ENCODE data around the gene ANKS3. TPM values are rescaled to one million over a fixed set of nuclear protein-coding genes. Genes with fewer than 3 reads are reported as not detected.

Gene ANKS3
- total RNA-seq, 4 donors from 2014 or later: 22.9 to 35.3 (median 25.1) TPM

GRCh38 chr16:4689091-4689671, 44.9 kb downstream of the ANKS3 start:
- intact Hi-C loops (cut with DNase I): no loop called here
- Histone ChIP-seq H3K27me3 (no peaks in the 10 kb centered on the region), H3K4me3 (replicated peaks in 1 of 3) (no peak overlapping the region), H3K9me3 (no peaks in the 10 kb centered on the region), H3K36me3 (peaks cover 18 to 19% of the 10 kb centered on the region in 2 donors), H3K27ac (no peak overlapping the region), H3K4me1 (peaks cover 9% of the 10 kb centered on the region in 2 donors)
- 90 to 92% methylated on average over 11 to 19 of the region's 21 CpGs for WGBS, 2 donors
- DNase-seq: no peak
- TF ChIP-seq CTCF (IDR thresholded peaks at IDR 0.05) (no peak), POLR2A (IDR thresholded peaks at IDR 0.05) (no peak)

GRCh38 chr16:4688674-4689045, 45.4 kb downstream of the ANKS3 start:
- no peak for TF ChIP-seq CTCF (IDR thresholded peaks at IDR 0.05)
- no peak for TF ChIP-seq POLR2A (IDR thresholded peaks at IDR 0.05)
- Histone ChIP-seq H3K27me3 (no peaks in the 10 kb centered on the region), H3K9me3 (no peaks in the 10 kb centered on the region), H3K36me3 (peaks cover 24% of the 10 kb centered on the region in 2 donors), H3K27ac (no peak overlapping the region), H3K4me1 (peaks cover 9% of the 10 kb centered on the region in 2 donors), H3K4me3 (replicated peaks in 1 of 3) (no peak overlapping the region)
- intact Hi-C loops (cut with DNase I): no loop called here
- 95 to 96% methylated on average over 7 to 8 of the region's 22 CpGs for WGBS, 2 donors
- no peak for DNase-seq

DNA sequence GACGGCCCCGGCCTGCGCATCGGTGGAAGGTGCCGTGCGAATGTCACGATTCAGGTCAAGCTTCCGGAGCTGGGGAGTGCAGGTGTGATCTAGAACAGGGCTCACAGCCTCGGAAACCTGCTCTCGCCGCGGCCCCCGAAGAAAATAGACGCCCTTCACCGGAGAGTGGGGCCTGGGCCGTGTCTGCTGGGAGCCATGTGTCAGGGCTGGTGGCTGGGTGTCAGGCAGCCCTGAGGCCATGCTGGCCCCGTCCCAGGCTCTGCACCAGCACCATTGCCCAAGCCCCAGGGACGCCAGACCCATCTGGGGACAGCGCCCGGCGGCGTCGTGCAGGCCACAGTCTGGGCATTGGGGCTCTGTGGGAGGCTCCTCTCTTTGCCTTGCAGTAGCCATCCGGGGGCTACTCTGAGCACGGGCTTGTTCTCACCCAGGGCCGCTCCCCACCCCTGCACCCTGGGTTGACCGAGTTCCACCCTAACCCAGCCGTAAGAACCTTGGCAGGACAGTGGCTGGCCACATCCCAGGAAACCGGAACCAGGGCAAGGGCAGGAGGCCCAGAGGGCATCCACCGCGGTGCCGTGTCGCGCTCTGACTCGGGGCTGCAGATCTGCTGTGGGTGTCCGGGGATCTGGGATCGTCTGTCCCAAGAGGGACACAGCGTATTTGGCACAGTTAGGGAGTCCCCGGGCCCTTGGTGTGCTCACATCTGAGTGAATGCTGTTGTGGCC, 46.0 kb downstream of the ANKS3 start:
- Histone ChIP-seq H3K4me3 (replicated peaks in 1 of 3) (no peak overlapping the region), H3K9me3 (no peaks in the 10 kb centered on the region), H3K4me1 (peaks cover 9% of the 10 kb centered on the region in 2 donors), H3K27me3 (no peaks in the 10 kb centered on the region), H3K27ac (no peak overlapping the region), H3K36me3 (peaks cover 27 to 28% of the 10 kb centered on the region in 2 donors)
- TF ChIP-seq POLR2A (IDR thresholded peaks at IDR 0.05) (no peak), CTCF (IDR thresholded peaks at IDR 0.05) (no peak)
- 83 to 95% methylated on average over 6 to 25 of the region's 39 CpGs for WGBS, 2 donors
- no peak for DNase-seq
- intact Hi-C loops (cut with DNase I): no loop called here

GRCh38 chr16:4687416-4687815, 46.7 kb downstream of the ANKS3 start:
- Histone ChIP-seq H3K27me3 (no peaks in the 10 kb centered on the region), H3K27ac (no peak overlapping the region), H3K4me1 (peaks cover 2% of the 10 kb centered on the region in 2 donors), H3K36me3 (peaks cover 32 to 35% of the 10 kb centered on the region in 2 donors), H3K9me3 (no peaks in the 10 kb centered on the region), H3K4me3 (replicated peaks in 1 of 3) (no peak overlapping the region)
- 90 to 91% methylated on average over 4 to 5 of the region's 8 CpGs for WGBS, 2 donors
- no peak for TF ChIP-seq CTCF (IDR thresholded peaks at IDR 0.05)
- TF ChIP-seq POLR2A (IDR thresholded peaks at IDR 0.05): no peak
- intact Hi-C loops (cut with DNase I): no loop called here
- no peak for DNase-seq

DNA sequence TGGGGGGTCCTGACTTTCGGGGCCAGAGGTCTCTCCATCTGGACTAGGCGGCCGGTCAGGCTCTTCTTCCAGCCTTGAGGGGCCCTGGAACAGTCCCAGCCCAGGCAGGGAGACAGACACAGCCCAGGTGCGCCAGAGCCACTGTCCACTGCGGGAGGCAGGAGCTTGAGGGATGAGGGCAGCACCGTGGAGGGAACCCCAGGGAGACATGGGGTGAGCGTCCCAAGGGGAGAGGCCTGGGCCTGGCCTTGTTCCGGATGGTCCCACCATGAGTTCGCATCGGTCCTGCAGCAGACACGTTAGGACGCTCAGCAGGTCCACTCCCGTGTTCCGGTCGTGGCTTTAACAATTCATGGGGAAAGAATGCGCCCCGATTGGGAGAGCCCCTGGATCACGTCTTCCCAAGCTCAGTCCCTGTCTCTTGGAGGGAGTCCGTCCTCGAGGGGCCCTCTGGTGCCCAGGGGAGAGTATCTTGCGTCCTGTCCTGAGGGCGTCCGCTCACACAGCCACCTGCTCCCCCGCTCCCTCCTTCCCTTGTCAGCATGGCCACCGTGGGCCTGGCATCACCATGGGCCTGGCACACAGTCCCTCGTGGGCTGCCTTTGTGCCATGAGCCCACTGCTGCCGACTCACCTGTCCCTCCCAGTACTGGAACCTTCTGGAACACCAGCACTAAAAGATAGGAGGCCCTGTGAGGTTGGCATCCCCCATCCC, 47.4 kb downstream of the ANKS3 start:
- Histone ChIP-seq H3K4me3 (replicated peaks in 1 of 3) (no peak overlapping the region), H3K36me3 (peaks cover 39 to 41% of the 10 kb centered on the region in 2 donors), H3K27ac (no peak overlapping the region), H3K4me1 (no peaks in the 10 kb centered on the region), H3K9me3 (no peaks in the 10 kb centered on the region), H3K27me3 (no peaks in the 10 kb centered on the region)
- no peak for DNase-seq
- WGBS, 2 donors: 89 to 94% methylated on average over 23 to 26 of the region's 27 CpGs
- TF ChIP-seq POLR2A (IDR thresholded peaks at IDR 0.05): no peak
- TF ChIP-seq CTCF (IDR thresholded peaks at IDR 0.05): no peak
- intact Hi-C loops (cut with DNase I): no loop called here

Data from thyroid gland (tissue), 4 donors.